ENCODE results near the gene NOP53.

DNA sequence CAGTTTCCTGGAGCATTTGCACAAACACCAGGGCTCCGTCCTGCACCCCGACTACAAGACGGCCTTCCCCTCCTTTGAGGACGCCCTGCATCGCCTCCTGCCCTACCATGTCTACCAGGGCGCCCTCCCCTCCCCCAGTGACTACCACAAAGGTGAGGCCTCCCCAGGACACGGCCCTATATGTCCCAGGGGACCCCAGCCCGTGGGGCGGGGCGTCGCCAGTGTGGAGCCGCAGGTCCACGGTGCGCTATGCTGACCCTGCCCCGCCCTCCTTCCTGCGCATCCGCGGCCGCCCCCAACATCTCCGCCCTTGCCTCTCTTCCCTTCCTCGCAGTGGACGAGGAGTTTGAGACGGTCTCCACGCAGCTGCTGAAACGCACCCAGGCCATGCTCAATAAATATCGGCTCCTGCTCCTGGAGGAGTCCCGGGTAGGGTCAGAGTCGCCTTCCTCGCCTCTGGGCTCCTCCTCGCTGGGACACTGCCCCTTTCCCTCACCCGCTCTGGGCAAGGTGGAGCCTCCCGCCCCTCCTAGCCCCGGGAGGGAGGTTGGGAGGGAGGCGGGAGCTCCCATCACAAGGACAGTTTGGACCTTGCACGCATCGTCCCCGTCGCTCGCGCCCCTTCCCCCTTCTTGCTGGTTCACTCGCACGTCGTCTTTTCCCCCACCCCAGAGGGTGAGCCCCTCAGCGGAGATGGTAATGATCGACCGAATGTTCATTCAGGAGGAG lies 46.6 kb upstream of the NOP53 start:
- TF ChIP-seq ZNF24 (tag by site-specific recombination; IDR thresholded peaks at IDR 0.05) (no peak), ZNF530 (tag by site-specific recombination; IDR thresholded peaks at IDR 0.05; ENCODE audit: low read depth) (no peak)
- TF ChIP-seq, protein P1, sequence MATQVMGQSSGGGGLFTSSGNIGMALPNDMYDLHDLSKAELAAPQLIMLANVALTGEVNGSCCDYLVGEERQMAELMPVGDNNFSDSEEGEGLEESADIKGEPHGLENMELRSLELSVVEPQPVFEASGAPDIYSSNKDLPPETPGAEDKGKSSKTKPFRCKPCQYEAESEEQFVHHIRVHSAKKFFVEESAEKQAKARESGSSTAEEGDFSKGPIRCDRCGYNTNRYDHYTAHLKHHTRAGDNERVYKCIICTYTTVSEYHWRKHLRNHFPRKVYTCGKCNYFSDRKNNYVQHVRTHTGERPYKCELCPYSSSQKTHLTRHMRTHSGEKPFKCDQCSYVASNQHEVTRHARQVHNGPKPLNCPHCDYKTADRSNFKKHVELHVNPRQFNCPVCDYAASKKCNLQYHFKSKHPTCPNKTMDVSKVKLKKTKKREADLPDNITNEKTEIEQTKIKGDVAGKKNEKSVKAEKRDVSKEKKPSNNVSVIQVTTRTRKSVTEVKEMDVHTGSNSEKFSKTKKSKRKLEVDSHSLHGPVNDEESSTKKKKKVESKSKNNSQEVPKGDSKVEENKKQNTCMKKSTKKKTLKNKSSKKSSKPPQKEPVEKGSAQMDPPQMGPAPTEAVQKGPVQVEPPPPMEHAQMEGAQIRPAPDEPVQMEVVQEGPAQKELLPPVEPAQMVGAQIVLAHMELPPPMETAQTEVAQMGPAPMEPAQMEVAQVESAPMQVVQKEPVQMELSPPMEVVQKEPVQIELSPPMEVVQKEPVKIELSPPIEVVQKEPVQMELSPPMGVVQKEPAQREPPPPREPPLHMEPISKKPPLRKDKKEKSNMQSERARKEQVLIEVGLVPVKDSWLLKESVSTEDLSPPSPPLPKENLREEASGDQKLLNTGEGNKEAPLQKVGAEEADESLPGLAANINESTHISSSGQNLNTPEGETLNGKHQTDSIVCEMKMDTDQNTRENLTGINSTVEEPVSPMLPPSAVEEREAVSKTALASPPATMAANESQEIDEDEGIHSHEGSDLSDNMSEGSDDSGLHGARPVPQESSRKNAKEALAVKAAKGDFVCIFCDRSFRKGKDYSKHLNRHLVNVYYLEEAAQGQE (tag by site-specific recombination; IDR thresholded peaks at IDR 0.05): no peak
- TF ChIP-seq, protein P2, sequence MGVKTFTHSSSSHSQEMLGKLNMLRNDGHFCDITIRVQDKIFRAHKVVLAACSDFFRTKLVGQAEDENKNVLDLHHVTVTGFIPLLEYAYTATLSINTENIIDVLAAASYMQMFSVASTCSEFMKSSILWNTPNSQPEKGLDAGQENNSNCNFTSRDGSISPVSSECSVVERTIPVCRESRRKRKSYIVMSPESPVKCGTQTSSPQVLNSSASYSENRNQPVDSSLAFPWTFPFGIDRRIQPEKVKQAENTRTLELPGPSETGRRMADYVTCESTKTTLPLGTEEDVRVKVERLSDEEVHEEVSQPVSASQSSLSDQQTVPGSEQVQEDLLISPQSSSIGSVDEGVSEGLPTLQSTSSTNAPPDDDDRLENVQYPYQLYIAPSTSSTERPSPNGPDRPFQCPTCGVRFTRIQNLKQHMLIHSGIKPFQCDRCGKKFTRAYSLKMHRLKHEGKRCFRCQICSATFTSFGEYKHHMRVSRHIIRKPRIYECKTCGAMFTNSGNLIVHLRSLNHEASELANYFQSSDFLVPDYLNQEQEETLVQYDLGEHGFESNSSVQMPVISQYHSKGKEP (tag by site-specific recombination; IDR thresholded peaks at IDR 0.05): no peak
